GM12878 (cell line): Measurements from ENCODE around the gene ZNF154. TPM values are rescaled to one million over a fixed set of nuclear protein-coding genes. Genes with fewer than 3 reads are reported as not detected.
A peak's percentile ranks its signal among the peaks of the same experiment; 100 is the strongest.

ENCODE experiments used
- ATAC-seq: fragments of 200-7000 bp; cut with Tn5 transposase; 3 replicates; pipeline ENCODE4 v1.9.1; 2020; ENCODE audit warnings: mild to moderate bottlenecking, moderate library complexity
- BruUV-seq: library from RNA; stranded (reverse); fragments of 400-500 nt; replicated peaks from 2 replicates; lab custom pipeline; 2021; lab: Mats Ljungman, UMichigan
- CTCF ChIA-PET: fragments of 300-600 bp; sonication (Branson Sonifier 250); formaldehyde crosslinking; extraction: SDS; loops from one replicate; lab custom pipeline; 2021; ENCODE audit warnings: inconsistent platforms; lab: Yijun Ruan, JAX
- POLR2A ChIA-PET: fragments of 350-600 bp; formaldehyde crosslinking; extraction: SDS; loops from one replicate; lab custom pipeline; 2021; ENCODE audit warnings: inconsistent platforms; lab: Charles Lee
- RAD21 ChIA-PET: fragments of 300-600 bp; sonication (Branson Sonifier 250); formaldehyde crosslinking; loops from one replicate; lab custom pipeline; 2023; ENCODE audit warnings: antibody characterized with exemption; ENCODE audit not compliant: unreplicated experiment; lab: Charles Lee
- SMC1A ChIA-PET: fragments of 300-600 bp; sonication (Branson Sonifier 250); formaldehyde crosslinking; loops from one replicate; lab custom pipeline; 2023; ENCODE audit not compliant: unreplicated experiment, uncharacterized antibody; lab: Charles Lee
- DNase-seq: peaks from one replicate; pipeline ENCODE4 v3.0.0-alpha.2; 2011; ENCODE audit warnings: low read depth, low spot score
- FAIRE-seq: peaks from 3 replicates; lab custom pipeline; 2011; peaks lifted over from hg19 to GRCh38; lab: Jason Lieb, UNC
- H2AFZ ChIP-seq: 2 replicates; pipeline ENCODE4 v1.6.0; 2011; ENCODE audit warnings: low read depth, low read length, control low read depth; ENCODE audit not compliant: control insufficient read depth
- H3K27ac ChIP-seq: 2 replicates; pipeline ENCODE4 v1.5.1; 2011; ENCODE audit warnings: control low read depth; ENCODE audit not compliant: control insufficient read depth, insufficient read depth
- H3K27me3 ChIP-seq, 2 experiments: replicated peaks in 1 of 2; 2 replicates each; pipeline versions ENCODE4 v1.6.0 to v1.6.1; 2011; ENCODE audit warnings: low read length in 1 of 2; ENCODE audit not compliant: control insufficient read depth in 2 of 2, insufficient read depth in 2 of 2
- H3K36me3 ChIP-seq, 2 experiments: 2 replicates each; pipeline ENCODE4 v1.5.1; 2011; ENCODE audit warnings: low read length in 1 of 2; ENCODE audit not compliant: control insufficient read depth in 2 of 2, insufficient read depth in 2 of 2
- H3K4me1 ChIP-seq: 2 replicates; pipeline ENCODE4 v1.6.1; 2011; ENCODE audit warnings: mild to moderate bottlenecking, low read length, moderate library complexity, mixed read lengths; ENCODE audit not compliant: control insufficient read depth, insufficient read depth
- H3K4me2 ChIP-seq: 2 replicates; pipeline ENCODE4 v1.6.0; 2011; ENCODE audit warnings: control low read depth; ENCODE audit not compliant: control insufficient read depth, insufficient read depth
- H3K4me3 ChIP-seq: fragments of 200-600 bp; sonication (generic); 2 replicates; pipeline ENCODE4 v1.5.1; 2016
- H3K79me2 ChIP-seq: 2 replicates; pipeline ENCODE4 v1.6.0; 2011; ENCODE audit warnings: low read length; ENCODE audit not compliant: control insufficient read depth, insufficient read depth
- H3K9ac ChIP-seq: 2 replicates; pipeline ENCODE4 v1.8.0; 2011; ENCODE audit warnings: low read length, control low read depth, mixed read lengths; ENCODE audit not compliant: control insufficient read depth, insufficient read depth
- H3K9me3 ChIP-seq: replicated peaks from 3 replicates; pipeline ENCODE4 v1.5.1; 2011; ENCODE audit warnings: mild to moderate bottlenecking, low read length; ENCODE audit not compliant: control insufficient read depth, insufficient read depth
- H4K20me1 ChIP-seq: 2 replicates; pipeline ENCODE4 v1.6.0; 2011; ENCODE audit not compliant: control insufficient read depth, insufficient read depth
- JUNB ChIP-seq: IDR thresholded peaks from 2 replicates; pipeline ENCODE4 v1.6.1; 2016; ENCODE audit warnings: antibody characterized with exemption, mild to moderate bottlenecking
- KLF5 ChIP-seq: fragments of 450-650 bp; IDR thresholded peaks from 2 replicates; pipeline ENCODE4 v1.6.1; 2014; ENCODE audit warnings: mild to moderate bottlenecking; ENCODE audit not compliant: partially characterized antibody
- MTA3 ChIP-seq: IDR thresholded peaks from 2 replicates; pipeline ENCODE4 v1.6.1; 2012; ENCODE audit warnings: low read length, inconsistent platforms, borderline replicate concordance
- REST ChIP-seq: IDR thresholded peaks from 2 replicates; pipeline ENCODE4 v1.6.1; 2012; ENCODE audit warnings: mild to moderate bottlenecking, low read depth, low read length
- SMC3 ChIP-seq: IDR thresholded peaks from 2 replicates; pipeline ENCODE4 v1.6.1; 2011; ENCODE audit warnings: low read length, improper control_type of control experiment, borderline replicate concordance
- SREBF1 ChIP-seq: IDR thresholded peaks from 2 replicates; pipeline ENCODE4 v1.6.1; 2012; ENCODE audit warnings: mild to moderate bottlenecking, low read length
- SRF ChIP-seq, 2 experiments: IDR thresholded peaks; 2 replicates each; pipeline ENCODE4 v1.6.1; 2011; ENCODE audit warnings: low read depth in 2 of 2, low read length in 2 of 2, mild to moderate bottlenecking in 1 of 2, moderate library complexity in 1 of 2
- ZBTB4 ChIP-seq: fragments of 450-650 bp; formaldehyde crosslinking; IDR thresholded peaks from 2 replicates; pipeline ENCODE4 v1.4.0; 2022; ENCODE audit warnings: mild to moderate bottlenecking, moderate library complexity
- ZNF274 ChIP-seq: IDR thresholded peaks from one replicate; pipeline ENCODE4 v1.8.0; 2011; ENCODE audit not compliant: insufficient read length, insufficient read depth
- ZNF622 ChIP-seq: fragments of 450-650 bp; IDR thresholded peaks from 2 replicates; pipeline ENCODE4 v1.6.1; 2017; ENCODE audit warnings: mild to moderate bottlenecking, inconsistent platforms
- WGBS: methylation state at CpG from one replicate; pipeline ENCODE4 v1.1.6; 2016; ENCODE audit warnings: low lambda C conversion rate; ENCODE audit not compliant: insufficient replicate concordance, insufficient coverage; ENCODE audit errors: missing lambda C conversion rate; 5-methylcytosine and 5-hydroxymethylcytosine counted together
- in situ Hi-C: fragments of 300-500 bp; cut with MboI; formaldehyde crosslinking; loops from 9 replicates; pipeline ENCODE4 v1.14.3; 2018; ENCODE audit warnings: mixed read lengths
- intact Hi-C: fragments of 100-400 bp; cut with micrococcal nuclease; formaldehyde crosslinking; loops from one replicate; pipeline ENCODE4 v1.14.2; 2022; ENCODE audit not compliant: unreplicated experiment
- polyA plus RNA-seq, 11 experiments: library from polyadenylated mRNA; depleted of rRNA in 4 of 11; unstranded in 6 of 11; stranded (reverse) in 5 of 11; fragments of >200 nt; fragmentation: Nextera tagmentation in 4 of 11; fragmentation: Illumina TruSeq in 1 of 11; extraction: Ambion mirVana in 4 of 11; extraction: Trizol in 1 of 11; gene quantifications; 1 replicate in 1 of 11; 2 replicates in 10 of 11; pipeline versions ENCODE4 v1.2.1 to v1.2.3, GENCODE V29; 2011 to 2016; ENCODE audit warnings: inconsistent platforms in 2 of 11, missing spikeins in 2 of 11, low read depth in 1 of 11
- total RNA-seq, 4 experiments: library from RNA; depleted of rRNA in 3 of 4; stranded (reverse); fragments of >200 nt in 3 of 4; fragmentation: Illumina TruSeq in 1 of 4; extraction: Trizol in 1 of 4; gene quantifications; 2 replicates each; pipeline versions ENCODE4 v1.2.1 to v1.2.3, GENCODE V29; 2013 to 2021

The ZNF154 gene
- total and polyA plus RNA-seq, 10 of the 15 experiments (the other 5 are each of a cell fraction or from before 2014, with no cell fraction given), result 0.22 to 1.9 (median 1.1) TPM

GRCh38 chr19:57668635-57669034 lies 40.4 kb downstream of the ZNF154 start, which contains the start of gene ZSCAN4:
Gene ZSCAN4 (plus strand): TSS chr19:57668935. CDS start chr19:57676146, 7,211 bp downstream.
- H3K4me1 ChIP-seq, result no peaks in the 10 kb centered on the region
- intact Hi-C loops, result no loop called here
- H2AFZ ChIP-seq, result no peak within 1 kb of the TSS
- no peak within 1 kb of the TSS for H3K4me3 ChIP-seq
- ChIA-PET CTCF (no interaction called here), RAD21 (no interaction called here), SMC1A (no interaction called here), POLR2A (no interaction called here)
- no peak within 1 kb of the TSS for H3K4me2 ChIP-seq
- in situ Hi-C loops, result no loop called here
- ATAC-seq (no peak), FAIRE-seq (no peak), DNase-seq (no peak)
- 58% methylated on average over 2 of the region's 2 CpGs for WGBS
- H3K9me3 ChIP-seq, result no peaks in the 10 kb centered on the region; the same call in 2 of the 3 replicates
- no peaks in the 10 kb centered on the region for H3K36me3 ChIP-seq
- no TSS peak for BruUV-seq
- TF ChIP-seq SRF (IDR thresholded peaks at IDR 0.05; ENCODE audit: low read depth in 2 of 2, low read length in 2 of 2) (no peak), SREBF1 (no peak), MTA3 (no peak), SMC3 (no peak), ZNF274 (no peak), ZNF622 (no peak), KLF5 (no peak)
- no peaks in the 10 kb centered on the region for H4K20me1 ChIP-seq
- H3K79me2 ChIP-seq, result no peaks in the 10 kb centered on the region
- H3K27ac ChIP-seq, result no peak within 1 kb of the TSS
- no peak within 1 kb of the TSS for H3K9ac ChIP-seq
- H3K27me3 ChIP-seq, result no peaks in the 10 kb centered on the region; a peak in 1 of 4 replicates

GRCh38 chr19:57667228-57667627 lies 41.8 kb downstream of the ZNF154 start:
- ChIA-PET SMC1A (no interaction called here), RAD21 (no interaction called here)
- in situ Hi-C loops, result no loop called here
- Histone ChIP-seq H3K27ac (no peak overlapping the region), H3K4me1 (no peaks in the 10 kb centered on the region)
- TF ChIP-seq ZBTB4 (CRISPR knock-in tag) (no peak), JUNB (no peak), REST (peak; percentile 45; the same call in 1 of the 2 replicates)
- TF ChIP-seq, all 136 proteins: peak for 1
- DNase-seq (no peak), ATAC-seq (no peak), FAIRE-seq (no peak)
- Histone ChIP-seq H3K36me3 (no peaks in the 10 kb centered on the region), H3K79me2 (no peaks in the 10 kb centered on the region), H3K4me2 (no peak overlapping the region), H3K9ac (no peak overlapping the region), H3K27me3 (no peaks in the 10 kb centered on the region; a peak in 1 of 4 replicates), H2AFZ (no peak overlapping the region), H3K9me3 (no peaks in the 10 kb centered on the region; the same call in 2 of the 3 replicates), H4K20me1 (no peaks in the 10 kb centered on the region), H3K4me3 (no peak overlapping the region)
- ChIA-PET CTCF (no interaction called here), POLR2A (no interaction called here)
- intact Hi-C loops, result no loop called here
- 50% methylated on average over 1 of the region's 1 CpG for WGBS
- BruUV-seq, result no TSS peak
